ENCODE data around the gene USH2A.

DNA sequence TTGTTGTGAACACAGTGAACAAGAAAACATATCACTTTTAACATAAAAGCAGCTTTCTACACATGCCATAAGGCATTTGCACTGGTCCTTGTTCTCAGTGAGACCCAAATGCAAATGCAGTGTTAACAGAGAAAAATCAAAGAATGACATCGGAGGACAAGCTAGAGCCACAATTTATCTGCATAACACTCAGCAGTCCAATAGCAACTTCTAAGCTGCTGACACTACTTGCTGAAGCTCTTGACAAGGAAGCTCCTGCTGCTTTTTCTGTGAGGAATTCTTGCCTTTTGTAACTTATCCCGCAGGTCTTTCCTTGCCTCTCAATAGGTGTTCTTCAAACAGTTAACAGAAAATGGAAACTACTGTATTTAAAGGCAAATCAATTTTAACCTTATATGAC is 34.7 kb downstream of the USH2A start:
- TF ChIP-seq, protein P1, sequence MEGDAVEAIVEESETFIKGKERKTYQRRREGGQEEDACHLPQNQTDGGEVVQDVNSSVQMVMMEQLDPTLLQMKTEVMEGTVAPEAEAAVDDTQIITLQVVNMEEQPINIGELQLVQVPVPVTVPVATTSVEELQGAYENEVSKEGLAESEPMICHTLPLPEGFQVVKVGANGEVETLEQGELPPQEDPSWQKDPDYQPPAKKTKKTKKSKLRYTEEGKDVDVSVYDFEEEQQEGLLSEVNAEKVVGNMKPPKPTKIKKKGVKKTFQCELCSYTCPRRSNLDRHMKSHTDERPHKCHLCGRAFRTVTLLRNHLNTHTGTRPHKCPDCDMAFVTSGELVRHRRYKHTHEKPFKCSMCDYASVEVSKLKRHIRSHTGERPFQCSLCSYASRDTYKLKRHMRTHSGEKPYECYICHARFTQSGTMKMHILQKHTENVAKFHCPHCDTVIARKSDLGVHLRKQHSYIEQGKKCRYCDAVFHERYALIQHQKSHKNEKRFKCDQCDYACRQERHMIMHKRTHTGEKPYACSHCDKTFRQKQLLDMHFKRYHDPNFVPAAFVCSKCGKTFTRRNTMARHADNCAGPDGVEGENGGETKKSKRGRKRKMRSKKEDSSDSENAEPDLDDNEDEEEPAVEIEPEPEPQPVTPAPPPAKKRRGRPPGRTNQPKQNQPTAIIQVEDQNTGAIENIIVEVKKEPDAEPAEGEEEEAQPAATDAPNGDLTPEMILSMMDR (IDR thresholded peaks at IDR 0.05) = no peak
- TF ChIP-seq POLR2A (IDR thresholded peaks at IDR 0.05) = no peak

Measured in adrenal gland (tissue), 5 donors.